ENCODE data around the gene PPP1R12A.
"Not testable (repeated sequence)": the region's sequence is repeated elsewhere in the genome, so short reads cannot be mapped to it uniquely, and the experiment has no call there.

PPP1R12A gene

DNA sequence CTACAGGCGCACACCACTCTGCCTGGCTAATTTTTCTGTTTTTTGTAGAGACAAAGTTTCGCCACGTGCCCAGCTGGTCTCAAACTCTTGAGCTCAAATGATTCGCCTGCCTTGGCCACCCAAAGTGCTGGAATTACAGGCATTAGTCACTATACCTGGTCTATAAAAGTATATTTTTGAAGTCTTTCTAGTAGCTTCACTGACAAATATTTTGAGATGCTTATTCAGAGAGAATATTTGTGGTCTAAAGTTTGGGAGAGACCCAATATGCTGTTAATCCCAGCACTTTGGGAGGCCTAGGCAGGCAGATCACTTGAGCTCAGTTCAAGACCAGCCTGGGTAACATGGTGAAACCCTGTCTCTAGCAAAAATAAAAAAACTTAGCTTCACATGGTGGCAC is 22.0 kb upstream of the PPP1R12A start:
- H3K36me3 ChIP-seq (ENCODE audit: control insufficient read depth, insufficient read depth, low read length, severe bottlenecking), result no peaks in the 10 kb centered on the region
- no peak overlapping the region for H3K9ac ChIP-seq (ENCODE audit: low read length)
- H3K9me3 ChIP-seq (ENCODE audit: control insufficient read depth, low read length), result no peaks in the 10 kb centered on the region
- H3K4me1 ChIP-seq (ENCODE audit: control insufficient read depth, insufficient read depth, low read length), result no peaks in the 10 kb centered on the region
- H3K4me3 ChIP-seq (ENCODE audit: low read length), result no peak overlapping the region
- H3K27me3 ChIP-seq (replicated peaks; ENCODE audit: control insufficient read depth, insufficient read depth, low read length), result no peaks in the 10 kb centered on the region
- DNase-seq (ENCODE audit: low read depth), result no peak

DNA sequence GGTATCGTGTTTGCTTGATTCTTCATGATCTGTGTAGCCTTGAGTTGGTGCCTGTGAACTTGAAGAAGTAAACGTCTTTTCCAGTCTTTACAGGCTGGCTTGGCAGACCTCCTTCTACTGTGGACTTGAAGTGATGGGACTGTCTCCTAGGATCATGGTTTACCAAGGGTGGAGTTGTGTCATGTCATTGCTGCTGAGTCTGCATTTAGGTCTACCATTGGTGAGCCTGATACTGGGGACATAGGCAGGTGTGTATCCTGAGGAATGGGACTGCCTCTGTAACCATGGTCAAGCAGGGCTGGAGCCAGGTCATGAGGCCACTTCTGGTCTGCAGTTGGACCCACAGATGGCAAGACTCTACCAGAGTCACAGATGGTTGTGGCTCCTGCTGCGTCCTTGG is 20.7 kb upstream of the PPP1R12A start:
- H3K4me3 ChIP-seq (ENCODE audit: low read length), result no peak overlapping the region
- no peaks in the 10 kb centered on the region for H3K4me1 ChIP-seq (ENCODE audit: control insufficient read depth, insufficient read depth, low read length)
- no peak overlapping the region for H3K9ac ChIP-seq (ENCODE audit: low read length)
- no peaks in the 10 kb centered on the region for H3K9me3 ChIP-seq (ENCODE audit: control insufficient read depth, low read length)
- DNase-seq (ENCODE audit: low read depth), result no peak
- H3K36me3 ChIP-seq (ENCODE audit: control insufficient read depth, insufficient read depth, low read length, severe bottlenecking), result no peaks in the 10 kb centered on the region
- H3K27me3 ChIP-seq (replicated peaks; ENCODE audit: control insufficient read depth, insufficient read depth, low read length), result no peaks in the 10 kb centered on the region

DNA sequence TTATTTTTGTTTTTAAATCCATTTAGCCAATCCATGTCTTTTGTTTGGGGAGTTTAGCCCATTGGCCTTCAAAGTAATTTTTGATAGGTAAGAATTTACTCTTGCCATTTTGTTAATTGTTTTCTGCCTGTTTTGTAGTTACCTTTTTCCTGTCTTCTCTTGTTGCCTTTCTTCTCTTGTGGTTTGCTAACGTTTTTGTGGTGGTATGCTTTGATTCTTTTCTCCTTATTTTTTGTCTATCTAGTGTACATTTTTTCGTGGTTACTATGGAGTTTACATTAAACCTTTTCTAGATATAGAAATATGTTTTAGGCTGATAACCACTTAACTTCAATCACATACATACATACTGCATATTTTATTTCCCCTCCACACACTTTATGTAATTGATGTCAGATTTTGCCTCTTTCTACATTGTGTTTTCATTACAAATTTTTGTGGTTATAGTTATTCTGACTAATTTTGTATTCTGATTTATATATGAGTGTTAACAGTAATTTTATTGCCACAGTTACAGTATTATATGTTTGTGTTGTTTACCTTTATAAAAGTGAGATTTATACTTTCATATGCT is 19.2 kb upstream of the PPP1R12A start:
- Histone ChIP-seq H3K9me3 (ENCODE audit: control insufficient read depth, low read length) (no peaks in the 10 kb centered on the region), H3K9ac (ENCODE audit: low read length) (no peak overlapping the region), H3K4me3 (ENCODE audit: low read length) (no peak overlapping the region), H3K27me3 (replicated peaks; ENCODE audit: control insufficient read depth, insufficient read depth, low read length) (no peaks in the 10 kb centered on the region), H3K36me3 (ENCODE audit: control insufficient read depth, insufficient read depth, low read length, severe bottlenecking) (no peaks in the 10 kb centered on the region), H3K4me1 (ENCODE audit: control insufficient read depth, insufficient read depth, low read length) (no peaks in the 10 kb centered on the region)
- no peak for DNase-seq (ENCODE audit: low read depth)

DNA sequence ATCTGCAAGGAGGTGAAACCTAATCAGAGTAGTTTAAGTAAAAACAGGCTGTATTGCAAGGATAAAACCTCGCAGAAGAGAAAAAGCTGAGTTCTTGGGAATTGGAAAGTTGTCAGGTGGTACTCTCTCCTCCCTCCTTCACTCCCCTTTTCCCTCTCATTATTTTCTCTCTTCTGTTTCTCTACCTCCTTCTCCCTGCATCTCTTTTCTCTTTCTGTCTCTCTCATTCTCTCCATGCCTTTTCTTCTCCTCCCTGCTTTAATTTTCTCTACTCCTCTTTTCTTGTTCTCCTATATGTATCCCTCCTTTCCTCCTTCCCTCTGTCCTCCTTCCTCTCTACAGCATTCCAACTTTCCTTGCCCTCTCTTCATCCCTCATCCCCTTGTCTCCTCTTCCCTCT is 14.2 kb upstream of the PPP1R12A start:
- Histone ChIP-seq H3K4me3 (ENCODE audit: low read length) (no peak overlapping the region), H3K9me3 (ENCODE audit: control insufficient read depth, low read length) (no peaks in the 10 kb centered on the region), H3K4me1 (ENCODE audit: control insufficient read depth, insufficient read depth, low read length) (no peaks in the 10 kb centered on the region), H3K9ac (ENCODE audit: low read length) (no peak overlapping the region), H3K36me3 (ENCODE audit: control insufficient read depth, insufficient read depth, low read length, severe bottlenecking) (no peaks in the 10 kb centered on the region), H3K27me3 (replicated peaks; ENCODE audit: control insufficient read depth, insufficient read depth, low read length) (no peaks in the 10 kb centered on the region)
- no peak for DNase-seq (ENCODE audit: low read depth)

DNA sequence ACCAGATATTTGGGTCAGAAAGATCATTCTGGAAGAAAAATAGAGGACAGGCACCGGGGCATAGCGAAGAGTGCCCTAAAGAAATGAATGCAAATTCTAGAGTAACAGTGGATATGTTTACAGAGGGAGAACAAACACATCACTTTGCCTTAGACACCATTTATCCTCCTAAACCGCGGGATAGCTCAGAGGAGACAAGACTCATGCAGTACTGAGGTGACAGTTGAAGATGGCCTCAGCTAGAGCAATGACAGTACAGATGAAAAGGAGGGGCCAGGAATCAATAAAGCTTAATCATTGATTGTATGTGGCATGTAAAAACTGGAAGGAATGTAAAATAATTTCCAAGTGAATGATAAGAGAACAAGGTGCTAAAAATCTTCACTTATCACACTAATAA is 10.5 kb upstream of the PPP1R12A start:
- Histone ChIP-seq H3K4me3 (ENCODE audit: low read length) (no peak overlapping the region), H3K9ac (ENCODE audit: low read length) (no peak overlapping the region), H3K27me3 (replicated peaks; ENCODE audit: control insufficient read depth, insufficient read depth, low read length) (no peaks in the 10 kb centered on the region), H3K36me3 (ENCODE audit: control insufficient read depth, insufficient read depth, low read length, severe bottlenecking) (no peaks in the 10 kb centered on the region), H3K4me1 (ENCODE audit: control insufficient read depth, insufficient read depth, low read length) (no peaks in the 10 kb centered on the region), H3K9me3 (ENCODE audit: control insufficient read depth, low read length) (no peaks in the 10 kb centered on the region)
- DNase-seq (ENCODE audit: low read depth), result no peak

DNA sequence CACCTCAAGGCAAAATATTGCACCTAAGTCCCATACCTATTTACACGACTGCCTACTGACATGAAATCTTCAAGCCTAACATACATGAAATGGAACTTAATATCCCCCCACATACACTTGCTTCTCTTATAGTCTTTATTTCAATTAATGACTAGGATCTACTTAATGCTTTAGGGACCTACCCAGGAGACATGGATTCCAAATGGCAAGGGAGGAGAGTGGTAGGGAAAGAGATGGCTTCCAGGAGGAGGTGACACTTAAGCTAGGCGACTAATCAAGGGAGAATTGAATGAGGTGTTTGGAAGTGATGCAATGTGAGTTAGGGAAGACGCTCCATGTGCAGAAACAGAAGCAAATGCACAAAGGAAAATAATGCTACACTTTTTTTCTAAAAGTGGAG is 9.7 kb upstream of the PPP1R12A start:
- no peaks in the 10 kb centered on the region for H3K36me3 ChIP-seq (ENCODE audit: control insufficient read depth, insufficient read depth, low read length, severe bottlenecking)
- H3K4me1 ChIP-seq (ENCODE audit: control insufficient read depth, insufficient read depth, low read length), result no peaks in the 10 kb centered on the region
- no peaks in the 10 kb centered on the region for H3K27me3 ChIP-seq (replicated peaks; ENCODE audit: control insufficient read depth, insufficient read depth, low read length)
- H3K9ac ChIP-seq (ENCODE audit: low read length), result no peak overlapping the region
- DNase-seq (ENCODE audit: low read depth), result no peak
- no peak overlapping the region for H3K4me3 ChIP-seq (ENCODE audit: low read length)
- no peaks in the 10 kb centered on the region for H3K9me3 ChIP-seq (ENCODE audit: control insufficient read depth, low read length)

DNA sequence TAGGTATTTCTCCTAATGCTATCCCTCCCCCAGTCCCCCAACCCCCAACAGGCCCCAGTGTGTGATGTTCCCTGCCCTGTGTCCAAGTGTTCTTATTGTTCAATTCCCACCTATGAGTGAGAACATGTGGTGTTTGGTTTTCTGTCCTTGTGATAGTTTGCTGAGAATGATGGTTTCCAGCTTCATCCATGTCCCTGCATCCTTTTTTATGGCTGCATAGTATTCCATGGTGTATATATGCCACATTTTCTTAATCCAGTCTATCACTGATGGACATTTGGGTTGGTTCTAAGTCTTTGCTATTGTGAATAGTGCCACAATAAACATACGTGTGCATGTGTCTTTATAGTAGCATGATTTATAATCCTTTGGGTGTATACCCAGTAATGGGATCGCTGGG is 7.9 kb upstream of the PPP1R12A start:
- H3K9me3 ChIP-seq (ENCODE audit: control insufficient read depth, low read length); H3K9ac ChIP-seq (ENCODE audit: low read length); H3K36me3 ChIP-seq (ENCODE audit: control insufficient read depth, insufficient read depth, low read length, severe bottlenecking); DNase-seq (ENCODE audit: low read depth); H3K4me3 ChIP-seq (ENCODE audit: low read length); H3K27me3 ChIP-seq (replicated peaks; ENCODE audit: control insufficient read depth, insufficient read depth, low read length); H3K4me1 ChIP-seq (ENCODE audit: control insufficient read depth, insufficient read depth, low read length): not testable (repeated sequence)

DNA sequence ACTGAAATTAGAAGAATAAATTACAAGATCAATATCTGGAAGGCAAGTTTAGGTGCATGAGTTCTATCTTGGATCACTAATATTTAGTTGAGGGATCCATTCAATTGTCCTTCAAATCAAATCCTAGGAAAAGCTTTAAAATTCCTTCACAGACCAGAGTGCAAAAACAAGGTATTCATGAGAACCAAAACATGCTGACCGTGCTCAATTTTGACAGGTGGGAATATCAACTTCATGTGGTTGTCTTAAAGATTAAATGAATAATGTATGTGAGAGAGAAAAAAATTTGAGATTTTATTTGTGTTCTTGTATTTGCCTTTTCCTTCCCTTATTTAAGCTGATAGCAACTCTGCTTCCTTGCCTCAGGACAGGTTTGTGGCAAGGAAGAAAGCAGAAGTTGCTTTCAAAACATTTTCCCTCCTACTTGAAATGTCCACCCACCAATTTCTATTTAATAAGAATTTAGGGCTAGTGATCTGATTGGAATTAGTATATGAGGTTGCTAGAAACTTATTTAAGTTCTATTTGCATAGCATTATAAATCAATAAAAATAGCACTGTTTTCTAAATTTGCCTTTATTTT is 4.9 kb upstream of the PPP1R12A start:
- H3K9me3 ChIP-seq (ENCODE audit: control insufficient read depth, low read length), result no peaks in the 10 kb centered on the region
- H3K4me3 ChIP-seq (ENCODE audit: low read length), result no peak overlapping the region
- peaks cover 16% of the 10 kb centered on the region for H3K4me1 ChIP-seq (ENCODE audit: control insufficient read depth, insufficient read depth, low read length)
- no peaks in the 10 kb centered on the region for H3K36me3 ChIP-seq (ENCODE audit: control insufficient read depth, insufficient read depth, low read length, severe bottlenecking)
- no peak for DNase-seq (ENCODE audit: low read depth)
- H3K9ac ChIP-seq (ENCODE audit: low read length), result no peak overlapping the region
- no peaks in the 10 kb centered on the region for H3K27me3 ChIP-seq (replicated peaks; ENCODE audit: control insufficient read depth, insufficient read depth, low read length)

DNA sequence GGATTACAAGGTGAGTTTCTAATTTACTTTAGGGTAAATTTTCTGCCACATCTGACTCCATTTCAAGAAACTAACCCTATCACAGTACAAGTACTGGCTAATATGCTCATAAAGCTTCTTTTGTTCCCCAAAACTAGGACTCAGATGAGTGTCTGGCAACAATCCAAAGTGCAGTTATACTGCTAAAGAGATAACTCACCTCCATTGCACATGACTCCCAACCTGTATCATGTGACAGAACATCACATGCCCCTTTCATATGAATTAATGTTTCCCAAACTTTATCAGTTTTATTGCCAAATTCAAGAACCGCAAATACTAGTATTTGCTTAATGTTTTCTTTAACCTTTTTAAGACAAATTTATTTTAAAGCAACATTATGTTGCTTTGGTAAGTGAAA is 3.9 kb upstream of the PPP1R12A start:
- no peaks in the 10 kb centered on the region for H3K36me3 ChIP-seq (ENCODE audit: control insufficient read depth, insufficient read depth, low read length, severe bottlenecking)
- no peaks in the 10 kb centered on the region for H3K27me3 ChIP-seq (replicated peaks; ENCODE audit: control insufficient read depth, insufficient read depth, low read length)
- H3K9ac ChIP-seq (ENCODE audit: low read length), result no peak overlapping the region
- peaks cover 16% of the 10 kb centered on the region for H3K4me1 ChIP-seq (ENCODE audit: control insufficient read depth, insufficient read depth, low read length)
- H3K4me3 ChIP-seq (ENCODE audit: low read length), result no peak overlapping the region
- no peaks in the 10 kb centered on the region for H3K9me3 ChIP-seq (ENCODE audit: control insufficient read depth, low read length)
- DNase-seq (ENCODE audit: low read depth), result no peak

DNA sequence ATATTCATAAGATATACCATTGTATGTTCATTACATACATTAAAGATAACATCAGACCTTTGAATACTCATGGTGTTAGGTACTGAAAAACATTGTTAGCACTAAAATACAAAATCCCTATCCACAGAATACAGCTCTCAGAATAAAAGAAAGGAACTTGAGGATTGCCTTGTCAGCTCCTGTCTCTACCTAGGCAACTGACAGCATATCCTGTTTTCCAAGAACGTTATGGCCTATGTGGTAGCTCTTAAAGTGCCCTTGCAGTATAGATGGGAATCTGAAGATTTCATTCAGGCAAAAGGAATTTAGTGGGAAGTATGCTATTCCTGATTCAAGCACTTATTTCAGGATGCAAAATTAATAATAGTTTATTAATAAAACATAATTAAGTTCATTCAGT is 1.8 kb upstream of the PPP1R12A start:
- DNase-seq (ENCODE audit: low read depth), result no peak
- Histone ChIP-seq H3K36me3 (ENCODE audit: control insufficient read depth, insufficient read depth, low read length, severe bottlenecking) (no peaks in the 10 kb centered on the region), H3K9ac (ENCODE audit: low read length) (no peak overlapping the region), H3K9me3 (ENCODE audit: control insufficient read depth, low read length) (no peaks in the 10 kb centered on the region), H3K4me1 (ENCODE audit: control insufficient read depth, insufficient read depth, low read length) (peaks cover 22% of the 10 kb centered on the region), H3K4me3 (ENCODE audit: low read length) (peak overlapping the region; percentile 99), H3K27me3 (replicated peaks; ENCODE audit: control insufficient read depth, insufficient read depth, low read length) (no peaks in the 10 kb centered on the region)

DNA sequence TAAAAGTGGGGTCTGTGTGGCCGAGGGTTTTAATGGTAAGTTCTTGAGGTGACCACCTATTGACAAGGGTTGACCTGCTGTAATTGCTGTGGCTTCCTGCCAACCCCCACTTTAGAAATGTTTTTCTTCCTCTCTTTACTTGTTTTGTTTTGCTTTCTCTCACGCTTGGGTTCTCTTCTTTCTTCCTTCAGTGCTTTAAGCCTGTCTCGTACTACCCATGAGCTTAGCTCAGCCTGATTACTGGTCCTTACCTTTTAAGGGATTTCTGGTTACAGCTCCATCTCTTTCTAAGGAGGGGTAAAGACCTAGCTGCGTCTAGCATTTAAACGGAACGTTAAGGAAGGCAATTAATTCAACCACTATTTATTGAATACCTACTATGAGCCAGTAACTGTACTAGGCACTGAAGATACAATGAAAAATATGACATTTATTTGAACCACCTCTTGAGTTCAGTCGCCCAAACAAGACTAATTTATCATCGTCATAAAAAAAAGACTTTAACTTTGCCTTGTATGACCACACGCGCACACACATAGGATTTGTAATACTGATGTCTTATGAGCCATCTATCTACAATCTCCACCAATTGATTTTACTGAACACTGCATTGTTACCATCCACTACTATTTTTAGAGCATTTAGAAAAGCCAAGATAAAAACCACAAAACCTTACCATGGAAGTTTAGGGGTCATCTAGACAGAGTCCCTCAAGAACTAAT is 888 bp upstream of the PPP1R12A start:
- Histone ChIP-seq H3K36me3 (ENCODE audit: control insufficient read depth, insufficient read depth, low read length, severe bottlenecking) (no peaks in the 10 kb centered on the region), H3K4me1 (ENCODE audit: control insufficient read depth, insufficient read depth, low read length) (peaks cover 28% of the 10 kb centered on the region), H3K27me3 (replicated peaks; ENCODE audit: control insufficient read depth, insufficient read depth, low read length) (no peaks in the 10 kb centered on the region), H3K9me3 (ENCODE audit: control insufficient read depth, low read length) (no peaks in the 10 kb centered on the region), H3K9ac (ENCODE audit: low read length) (peak overlapping the region; percentile 99), H3K4me3 (ENCODE audit: low read length) (peak overlapping the region; percentile 99)
- DNase-seq (ENCODE audit: low read depth), result no peak

Data from adipocyte (in vitro differentiated cells).